NCI-H1436 treated with DMSO at 0.1 percent for 48 hours (cell line): ENCODE results near the gene SREK1.
"Not testable (repeated sequence)": the region's sequence is repeated elsewhere in the genome, so short reads cannot be mapped to it uniquely, and the experiment has no call there.

Source experiments
- DNase-seq: peaks from one replicate; lab custom pipeline; 2025; lab: John Stamatoyannopoulos, UW

The SREK1 gene

DNA sequence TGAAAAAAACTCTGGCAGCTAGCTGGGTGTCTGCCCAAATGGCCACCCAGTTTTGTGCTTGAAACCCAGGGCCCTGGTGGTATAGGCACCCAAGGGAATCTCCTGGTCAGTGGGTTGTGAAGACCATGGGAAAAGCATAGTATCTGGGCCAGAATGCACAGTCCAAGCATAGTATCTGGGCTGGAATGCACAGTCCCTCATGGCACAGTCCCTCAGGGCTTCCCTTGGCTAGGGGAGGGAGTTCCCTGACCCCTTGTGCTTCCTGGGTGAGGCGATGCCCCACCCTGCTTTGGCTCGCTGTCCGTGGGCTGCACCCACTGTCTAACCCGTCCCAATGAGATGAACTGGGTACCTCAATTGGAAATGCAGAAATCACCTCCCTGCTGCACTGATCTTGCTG is 78.8 kb downstream of the SREK1 start:
- not testable (repeated sequence) for DNase-seq

DNA sequence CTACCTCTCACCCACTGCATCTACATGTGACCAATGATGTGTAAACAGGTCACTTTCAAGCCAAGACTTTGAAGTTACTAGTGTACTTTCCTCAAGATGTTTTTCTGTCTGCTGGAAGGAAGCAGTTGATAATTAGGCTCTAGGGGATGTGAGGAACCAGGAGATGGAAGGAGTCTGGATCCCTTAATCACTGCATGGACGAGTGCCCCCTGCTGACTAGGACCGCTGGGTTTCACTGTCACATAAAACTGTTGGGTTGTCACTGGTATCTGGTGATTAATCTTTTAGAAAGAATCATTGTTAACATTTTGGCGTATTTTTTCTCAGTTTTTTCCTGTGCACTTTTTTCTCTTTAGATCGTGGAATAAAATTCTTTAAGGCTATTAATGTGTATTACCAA is 79.5 kb downstream of the SREK1 start:
- no peak for DNase-seq

DNA sequence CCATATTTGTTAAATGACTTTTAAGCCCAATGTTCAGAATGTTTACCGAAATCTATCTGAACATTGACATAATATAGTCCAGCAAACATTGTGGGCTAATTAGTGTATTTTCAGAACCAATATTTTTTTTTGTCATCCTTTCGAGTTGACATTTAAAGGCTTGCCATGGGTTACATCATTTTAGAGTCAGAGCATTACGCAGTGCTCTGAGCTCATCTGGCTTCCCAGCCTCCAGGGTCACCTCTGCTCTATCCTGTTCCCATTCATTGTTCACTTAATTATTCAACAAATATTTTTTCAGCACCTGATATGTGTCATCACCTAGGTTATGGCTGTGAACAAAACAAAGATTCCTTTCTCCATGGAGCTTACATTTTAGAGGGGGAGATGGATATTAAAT is 80.2 kb downstream of the SREK1 start:
- DNase-seq: no peak

DNA sequence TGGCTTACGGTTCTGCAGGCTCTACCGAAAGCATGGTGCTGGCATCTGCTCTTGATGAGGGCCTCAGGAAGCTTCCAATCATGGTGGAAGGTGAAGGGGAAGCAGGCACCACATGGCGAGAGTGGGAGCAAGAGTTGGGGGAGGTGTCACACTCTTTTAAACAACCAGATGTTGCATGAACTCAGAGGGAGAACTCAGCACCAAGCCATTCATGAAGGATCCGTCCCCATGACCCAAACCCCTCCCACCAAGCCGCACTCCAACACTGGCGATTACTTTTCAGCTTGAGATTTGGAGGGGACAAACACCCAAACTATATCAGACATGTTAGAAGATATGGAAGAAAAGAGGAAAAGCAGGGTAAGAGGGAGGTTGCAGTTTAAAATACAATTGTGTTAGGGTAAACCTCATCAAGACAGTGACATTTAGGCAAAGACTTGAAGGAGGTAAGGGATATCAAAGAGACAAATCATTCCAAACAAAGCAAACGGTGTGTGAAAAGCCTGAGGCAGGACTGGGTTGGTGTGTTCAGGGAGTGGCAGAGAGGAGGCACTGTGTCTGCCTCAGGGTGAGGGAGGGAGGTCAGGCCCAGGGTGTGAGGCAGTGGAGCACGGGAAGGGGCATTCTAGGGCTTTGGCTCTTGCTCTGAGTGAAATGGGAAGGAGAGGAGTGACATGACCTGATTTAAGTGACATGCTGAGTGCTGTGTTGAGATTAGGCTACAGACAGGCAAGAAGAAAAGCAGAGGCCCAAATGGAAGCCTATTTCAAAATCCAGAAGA is 80.9 kb downstream of the SREK1 start:
- no peak for DNase-seq

DNA sequence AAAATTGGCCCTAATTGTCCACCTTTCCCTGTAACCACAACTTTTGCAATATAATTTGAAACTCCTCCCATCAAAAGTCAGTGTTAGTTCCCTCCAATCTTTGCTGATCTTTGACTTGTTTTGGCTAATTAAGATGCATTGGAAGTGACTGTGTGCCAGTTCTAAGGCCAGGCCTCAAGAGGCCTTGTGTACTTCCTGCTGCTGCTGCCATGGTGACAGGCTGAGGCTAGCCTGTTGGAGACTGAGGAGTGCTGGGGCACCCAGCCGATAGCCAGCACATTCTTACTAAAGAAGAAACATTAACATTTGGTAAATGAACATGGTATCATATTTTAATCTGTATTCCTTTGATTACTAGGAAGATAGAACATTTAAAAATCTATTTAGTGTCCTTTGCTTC is 86.5 kb downstream of the SREK1 start:
- no peak for DNase-seq

DNA sequence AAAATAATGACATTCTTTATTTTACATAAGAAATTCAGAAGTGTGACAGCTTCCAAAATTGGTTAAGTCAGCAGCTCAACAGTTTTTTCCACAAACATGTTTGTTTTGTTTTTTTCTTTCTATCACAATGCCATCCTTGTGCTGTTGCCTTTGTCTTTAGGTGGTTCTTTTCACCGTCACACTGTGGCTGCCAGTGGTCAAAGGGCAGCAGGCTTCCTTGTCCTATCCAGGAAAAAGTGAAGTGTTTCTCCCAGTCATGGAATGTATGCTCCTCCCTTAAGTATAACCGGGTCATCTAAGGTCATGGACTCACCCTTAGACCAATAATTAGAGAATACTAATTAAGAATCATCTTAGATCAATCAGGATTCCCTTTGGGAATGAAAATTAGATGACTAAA is 87.4 kb downstream of the SREK1 start:
- DNase-seq: no peak

DNA sequence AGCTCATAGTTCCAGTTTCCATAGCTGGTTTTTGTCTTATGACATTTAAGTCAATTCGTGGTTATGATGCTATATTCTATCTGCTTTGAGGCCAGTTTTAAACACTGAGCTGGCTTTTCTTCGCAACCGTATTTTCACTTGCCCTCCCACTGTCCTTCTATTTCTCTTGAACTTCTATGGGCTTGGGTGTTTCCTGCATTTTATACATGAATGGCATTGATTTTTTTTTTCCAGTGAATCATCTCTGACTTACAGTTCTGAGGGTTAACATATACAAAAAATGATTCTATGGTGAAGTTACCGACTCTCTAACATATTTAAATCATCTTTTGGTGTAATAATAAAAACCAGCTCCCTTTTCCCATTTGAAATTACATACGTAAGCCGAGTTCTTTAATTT is 88.2 kb downstream of the SREK1 start:
- DNase-seq: no peak

DNA sequence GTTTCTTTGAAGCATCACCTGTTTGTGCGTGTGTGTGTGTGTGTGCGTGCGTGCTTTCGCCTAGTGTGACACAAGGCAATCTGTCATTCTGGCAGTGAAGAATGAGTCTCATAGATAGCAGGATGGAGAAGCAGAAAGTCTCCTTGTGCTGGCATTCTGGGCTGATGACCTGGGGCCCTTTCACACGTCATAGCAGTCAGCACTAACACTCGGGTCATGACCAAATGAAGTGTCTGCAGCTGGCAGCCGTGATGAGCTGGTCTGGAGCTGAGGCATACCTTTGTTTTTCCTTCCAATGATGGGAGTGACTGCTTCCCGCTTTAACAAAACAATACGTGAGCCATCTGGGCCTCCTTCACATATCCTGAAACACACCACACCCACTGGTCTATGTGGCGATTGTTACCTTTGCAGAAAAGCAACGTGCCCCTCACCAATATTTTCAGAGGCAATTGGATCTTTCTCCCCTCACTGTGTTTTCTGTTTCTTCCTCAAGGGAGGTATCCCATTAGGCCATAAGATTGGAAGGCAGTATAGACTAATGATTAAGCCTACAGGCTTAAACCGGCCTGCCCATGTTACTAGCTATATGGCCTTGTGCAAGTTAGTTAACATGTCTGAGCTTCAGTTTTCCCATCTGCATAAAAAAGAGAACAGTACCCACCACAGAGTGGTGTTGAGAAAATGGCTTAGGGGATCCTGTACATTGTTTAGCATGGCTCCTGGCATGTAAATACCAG is 88.8 kb downstream of the SREK1 start:
- DNase-seq: no peak
